Hematopoietic multipotent progenitor cell treated with erythropoietin and hydrocortisone succinate and interleukin-3 and kit ligand, for 17 days (in vitro differentiated cells): ENCODE data around the gene CHN1.

Experiments used
- DNase-seq: peaks from one replicate; pipeline ENCODE4 v3.0.0-alpha.2; 2015; ENCODE audit warnings: low spot score

Gene CHN1

DNA sequence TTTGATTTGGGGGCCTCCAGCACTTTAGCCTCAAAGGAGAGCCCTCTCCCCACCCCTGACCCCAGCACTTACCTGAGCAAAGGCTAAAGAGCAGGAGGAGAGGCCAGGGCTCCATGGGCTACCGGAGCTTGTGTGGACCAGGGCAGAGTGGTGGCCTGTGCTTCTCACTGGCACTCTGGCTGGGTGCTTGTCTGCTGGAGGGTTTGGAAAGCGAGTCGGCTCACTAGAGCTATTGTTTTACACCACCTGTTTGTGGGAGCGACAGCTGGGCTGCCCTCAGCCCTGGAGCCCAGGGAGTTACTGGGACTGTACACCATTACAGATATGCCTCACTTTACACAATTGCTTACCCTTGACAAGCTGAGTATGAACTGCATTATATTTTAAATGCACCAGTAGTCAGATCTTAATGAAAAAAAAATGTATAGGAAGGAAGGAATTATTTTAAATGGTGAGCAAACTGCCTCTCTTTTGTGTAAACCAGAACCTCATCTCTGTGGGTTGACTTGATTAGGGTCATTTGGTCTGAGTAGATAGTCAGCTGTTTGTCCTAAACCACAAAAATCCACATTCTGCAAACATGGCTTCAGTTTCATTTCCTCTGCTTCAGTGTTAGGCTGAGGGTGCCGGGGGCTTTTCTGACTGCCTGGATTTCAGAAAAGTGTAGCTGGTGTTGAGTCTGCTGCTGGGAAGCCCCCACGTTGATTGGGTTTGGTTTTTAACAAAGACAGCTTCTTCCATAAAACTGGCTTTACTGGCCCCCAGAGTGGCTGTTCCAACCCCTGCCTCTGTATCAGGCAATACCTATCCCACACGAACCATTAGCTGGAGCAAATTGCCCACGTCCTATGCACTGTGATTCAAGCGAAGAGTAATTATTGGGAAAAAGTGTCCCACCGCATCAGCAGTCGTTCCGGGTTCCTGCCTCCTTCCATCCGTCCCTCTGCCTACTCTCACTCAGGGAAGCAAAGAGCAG, 240.6 kb downstream of the CHN1 start, which contains the start of gene CHRNA1:
Gene CHRNA1 (minus strand): TSS at position 193 of the 976 bp plus-strand sequence. CDS start 78 bp downstream, at position 115.
- DNase-seq, result no peak

DNA sequence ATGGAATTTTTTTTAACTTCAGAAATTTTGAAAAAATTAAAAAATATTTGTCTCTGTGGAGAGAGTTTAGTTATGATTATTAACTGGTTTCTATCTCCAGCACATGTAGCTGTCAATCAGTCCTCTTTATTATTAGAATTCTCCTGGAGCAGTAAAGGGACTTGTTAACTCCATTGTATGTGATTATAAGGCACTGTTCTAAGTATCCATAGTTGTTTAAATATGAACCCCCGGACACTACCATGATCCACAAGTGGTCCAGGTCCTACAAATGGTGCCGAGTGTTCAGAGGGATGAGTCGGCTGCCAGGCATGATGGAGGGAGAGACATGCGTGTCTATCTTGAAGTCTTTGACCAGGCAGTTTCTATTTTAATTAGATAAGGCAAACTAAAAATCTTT, 241.4 kb downstream of the CHN1 start:
- no peak for DNase-seq

- DNase-seq, result no peak
Measured at GRCh38 chr2:174762464-174762863, 242.7 kb downstream of the CHN1 start.

GRCh38 chr2:174761837-174762236, 243.3 kb downstream of the CHN1 start:
- DNase-seq, result no peak

DNA sequence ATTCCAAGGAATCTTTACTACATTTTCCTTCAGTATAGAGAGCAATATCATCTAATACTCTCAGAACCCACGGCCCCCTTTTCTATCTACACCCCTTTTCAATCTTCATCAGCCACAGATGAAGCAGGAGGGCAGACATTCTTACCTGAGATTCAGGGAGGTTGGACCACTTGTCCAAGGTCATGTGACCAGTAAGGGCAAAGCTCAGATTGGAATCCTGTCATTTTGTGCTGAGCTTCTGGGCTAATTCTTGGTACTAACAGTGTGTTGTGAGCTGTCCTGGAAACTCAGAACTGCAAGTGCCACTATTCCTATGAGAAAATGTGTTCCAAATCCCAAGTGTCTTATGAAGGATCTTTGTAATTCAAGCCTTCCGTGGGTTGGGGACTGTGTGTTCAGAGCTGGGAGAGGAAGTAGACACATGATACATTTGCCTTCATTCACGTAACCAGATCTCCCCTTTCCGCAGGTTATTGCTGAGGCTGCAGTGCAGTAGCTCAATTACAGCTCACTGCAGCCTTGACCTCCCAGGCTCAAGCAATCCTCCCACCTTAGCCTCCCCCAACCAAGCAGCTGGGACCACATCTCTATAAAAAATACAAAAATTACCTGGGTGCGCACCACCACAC, 244.2 kb downstream of the CHN1 start:
- no peak for DNase-seq

- no peak for DNase-seq
Measured at GRCh38 chr2:174759381-174760065, 245.7 kb downstream of the CHN1 start.

DNA sequence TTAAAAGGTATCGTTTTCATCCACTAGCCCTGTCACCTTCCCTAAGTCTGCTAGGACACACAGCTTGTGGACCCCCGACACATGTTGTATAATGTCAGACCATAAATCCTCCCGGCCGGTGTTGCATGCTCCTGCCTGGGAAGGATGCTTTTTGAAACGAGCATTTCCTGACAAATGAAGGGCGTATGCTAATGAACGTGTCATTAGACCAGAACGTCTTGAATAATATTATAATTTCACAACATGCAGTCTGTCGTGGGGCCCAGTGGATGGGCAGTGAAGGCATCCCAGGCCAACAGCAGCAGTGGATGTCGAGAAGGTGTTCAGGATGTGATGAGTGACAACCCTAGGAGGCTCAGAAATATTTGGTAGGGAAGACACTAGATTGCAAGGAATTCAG, 248.4 kb downstream of the CHN1 start:
- no peak for DNase-seq

DNA sequence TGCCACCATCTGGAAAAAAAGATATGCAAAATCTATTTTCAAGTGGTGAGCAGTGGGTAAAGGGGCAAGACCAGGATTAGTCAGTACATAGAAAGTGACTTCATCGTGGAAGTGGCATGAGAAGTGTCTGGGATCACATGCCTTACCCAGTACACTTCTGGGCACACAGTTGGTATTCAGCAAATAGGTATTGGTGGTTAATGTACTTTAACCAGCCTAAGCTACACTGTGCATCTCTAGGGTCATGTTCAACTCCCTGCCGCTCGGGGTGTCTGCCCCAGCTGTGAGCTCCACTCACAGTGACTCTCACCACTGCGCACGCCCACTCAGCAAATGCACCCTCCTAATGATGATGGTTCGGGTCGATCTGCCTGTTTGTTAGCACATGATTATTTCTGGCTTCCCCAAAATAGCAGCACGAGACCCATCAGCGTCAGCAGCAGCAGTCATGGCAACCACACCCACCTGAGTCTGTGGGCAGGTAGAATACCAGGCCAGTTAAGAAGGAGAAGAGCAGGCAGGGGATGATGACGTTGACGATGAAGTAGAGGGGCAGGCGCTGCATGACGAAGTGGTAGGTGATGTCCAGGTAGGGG, 252.0 kb downstream of the CHN1 start:
- DNase-seq, result no peak

DNA sequence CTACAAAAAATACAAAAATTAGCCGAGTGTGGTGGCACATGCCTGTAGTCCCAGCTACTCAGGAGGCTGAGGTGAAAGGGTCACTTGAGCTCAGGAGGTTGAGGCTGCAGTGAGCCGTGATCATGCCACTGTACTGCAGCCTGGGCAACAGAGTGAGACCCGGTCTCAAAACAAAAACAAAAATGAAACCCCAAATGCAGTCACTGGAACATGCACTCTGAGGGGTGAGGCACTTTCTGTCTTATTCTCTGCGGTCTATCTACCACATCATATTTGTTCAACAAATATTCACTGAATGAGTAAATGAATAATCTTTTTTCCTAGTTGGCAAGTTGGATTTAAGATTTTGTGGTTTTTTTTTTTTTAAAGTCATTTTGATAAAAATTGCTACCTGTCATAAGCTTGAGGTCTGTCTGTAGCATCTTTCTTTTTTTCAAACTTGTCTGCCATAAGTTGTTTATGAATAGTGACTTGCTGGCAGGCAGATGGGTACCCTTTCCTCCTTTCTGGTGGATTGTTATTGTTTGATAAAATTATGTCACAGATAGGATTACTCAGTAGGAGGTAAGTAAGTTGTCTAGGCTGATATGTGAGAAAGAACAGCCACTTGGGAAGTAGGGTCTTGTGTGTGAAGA, 252.7 kb downstream of the CHN1 start:
- DNase-seq, result no peak

DNA sequence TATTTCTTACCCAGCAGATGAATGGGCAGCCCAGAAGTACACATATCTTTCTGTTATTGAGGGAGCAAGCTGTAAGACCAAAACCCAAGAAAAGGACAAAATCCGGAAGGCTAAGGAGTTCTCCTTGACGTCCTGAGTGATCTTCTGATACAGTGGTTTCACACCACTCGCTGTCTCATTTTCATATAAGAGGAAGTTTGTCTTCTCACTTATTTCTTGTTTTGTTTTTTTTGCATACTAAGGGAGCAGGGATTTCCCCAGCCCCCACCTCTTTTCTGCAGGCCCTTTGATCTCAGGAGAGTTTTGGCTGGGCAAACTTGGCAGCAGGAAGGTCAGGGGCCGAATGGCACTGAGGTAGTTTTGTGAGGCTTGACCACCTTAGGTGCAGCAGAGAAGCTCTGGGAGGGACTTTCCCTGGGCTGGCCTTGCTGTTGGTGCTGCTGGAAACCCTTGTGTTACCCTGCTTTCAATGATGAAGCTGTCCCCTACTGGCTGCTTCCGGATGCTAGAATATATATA, 254.2 kb downstream of the CHN1 start:
- no peak for DNase-seq

DNA sequence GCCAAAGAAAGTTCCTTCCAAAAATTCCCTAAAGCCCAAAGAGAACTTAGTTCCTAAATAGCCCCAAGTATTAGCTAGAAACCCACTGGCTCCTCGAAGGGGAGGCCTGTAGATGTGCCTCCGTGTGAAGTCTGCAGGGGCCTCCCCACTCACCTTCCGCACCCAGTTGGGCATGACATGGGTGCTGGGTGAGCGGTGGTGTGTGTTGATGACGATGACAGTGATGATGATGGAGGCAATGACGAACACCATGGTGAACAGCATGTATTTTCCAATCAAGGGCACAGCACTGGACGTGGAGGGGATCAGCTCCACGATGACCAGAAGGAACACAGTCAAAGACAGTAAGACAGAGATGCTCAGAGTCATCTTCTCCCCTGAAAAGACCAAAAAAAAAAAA, 255.4 kb downstream of the CHN1 start:
- no peak for DNase-seq

DNA sequence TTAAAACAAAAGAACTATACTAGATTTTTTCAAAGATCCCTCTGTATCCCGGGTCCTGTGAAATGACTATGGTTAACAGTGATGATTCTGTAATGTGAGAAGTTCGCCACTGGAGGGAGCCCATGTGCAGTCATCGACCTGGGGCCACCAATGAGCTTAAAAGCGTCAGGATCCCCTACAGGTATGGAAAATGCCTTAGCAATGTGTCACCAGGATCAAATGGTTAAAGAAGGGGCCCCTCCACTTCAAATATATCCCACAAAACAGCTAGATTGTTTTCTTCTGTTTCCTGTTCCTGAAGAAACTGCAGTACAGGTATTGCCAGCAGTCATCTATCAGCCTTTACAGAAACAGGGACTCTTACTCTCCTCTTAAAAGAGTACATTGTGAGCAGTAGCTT, 256.2 kb downstream of the CHN1 start:
- DNase-seq, result peak; percentile 37
